IgD-negative memory B cell (primary cell): ENCODE results near the gene TAS1R1. TPM values are rescaled to one million over a fixed set of nuclear protein-coding genes. Genes with fewer than 3 reads are reported as not detected.
A peak's percentile ranks its signal among the peaks of the same experiment; 100 is the strongest.

ENCODE experiments used
- H3K27ac Mint-ChIP-seq, 3 donors: one replicate each; pipeline ENCODE4 v1.8.0; 2020 to 2022; ENCODE audit warnings: mild to moderate bottlenecking in 3 of 3, mixed read lengths in 3 of 3, moderate library complexity in 1 of 3
- H3K27me3 Mint-ChIP-seq: one replicate; pipeline ENCODE4 v1.8.0; 2021; ENCODE audit warnings: mixed read lengths
- H3K36me3 Mint-ChIP-seq: one replicate; pipeline ENCODE4 v1.8.0; 2020; ENCODE audit warnings: mild to moderate bottlenecking, mixed read lengths
- H3K4me1 Mint-ChIP-seq, 3 donors: one replicate each; pipeline ENCODE4 v1.8.0; 2020 to 2022; ENCODE audit warnings: mixed read lengths in 3 of 3, mild to moderate bottlenecking in 1 of 3
- H3K4me3 Mint-ChIP-seq, 4 donors: one replicate each; pipeline ENCODE4 v1.8.0; 2020 to 2022; ENCODE audit warnings: mild to moderate bottlenecking in 4 of 4, mixed read lengths in 4 of 4, moderate library complexity in 3 of 4
- H3K9me3 Mint-ChIP-seq, 3 donors: one replicate each; pipeline ENCODE4 v1.8.0; 2020 to 2021; ENCODE audit warnings: mixed read lengths in 3 of 3, mild to moderate bottlenecking in 1 of 3
- polyA plus RNA-seq: library from polyadenylated mRNA; unstranded; fragments of 300-500 nt; fragmentation: Illumina TruSeq; gene quantifications from one replicate; pipeline ENCODE4 v1.2.3, GENCODE V29; 2021

The TAS1R1 gene
- polyA plus RNA-seq, 1 donor from 2014 or later: not detected

DNA sequence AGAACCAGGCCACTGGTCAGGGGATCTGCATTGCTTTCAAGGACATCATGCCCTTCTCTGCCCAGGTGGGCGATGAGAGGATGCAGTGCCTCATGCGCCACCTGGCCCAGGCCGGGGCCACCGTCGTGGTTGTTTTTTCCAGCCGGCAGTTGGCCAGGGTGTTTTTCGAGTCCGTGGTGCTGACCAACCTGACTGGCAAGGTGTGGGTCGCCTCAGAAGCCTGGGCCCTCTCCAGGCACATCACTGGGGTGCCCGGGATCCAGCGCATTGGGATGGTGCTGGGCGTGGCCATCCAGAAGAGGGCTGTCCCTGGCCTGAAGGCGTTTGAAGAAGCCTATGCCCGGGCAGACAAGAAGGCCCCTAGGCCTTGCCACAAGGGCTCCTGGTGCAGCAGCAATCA, 19.7 kb downstream of the TAS1R1 start:
- H3K27ac Mint-ChIP-seq: no peak overlapping the region
- no peak overlapping the region for H3K4me3 Mint-ChIP-seq
- H3K36me3 Mint-ChIP-seq: no peaks in the 10 kb centered on the region
- peaks cover 4 to 6% (median 6%) of the 10 kb centered on the region in 3 donors for H3K4me1 Mint-ChIP-seq
- peaks cover 3% of the 10 kb centered on the region for H3K27me3 Mint-ChIP-seq
- H3K9me3 Mint-ChIP-seq: no peaks in the 10 kb centered on the region

DNA sequence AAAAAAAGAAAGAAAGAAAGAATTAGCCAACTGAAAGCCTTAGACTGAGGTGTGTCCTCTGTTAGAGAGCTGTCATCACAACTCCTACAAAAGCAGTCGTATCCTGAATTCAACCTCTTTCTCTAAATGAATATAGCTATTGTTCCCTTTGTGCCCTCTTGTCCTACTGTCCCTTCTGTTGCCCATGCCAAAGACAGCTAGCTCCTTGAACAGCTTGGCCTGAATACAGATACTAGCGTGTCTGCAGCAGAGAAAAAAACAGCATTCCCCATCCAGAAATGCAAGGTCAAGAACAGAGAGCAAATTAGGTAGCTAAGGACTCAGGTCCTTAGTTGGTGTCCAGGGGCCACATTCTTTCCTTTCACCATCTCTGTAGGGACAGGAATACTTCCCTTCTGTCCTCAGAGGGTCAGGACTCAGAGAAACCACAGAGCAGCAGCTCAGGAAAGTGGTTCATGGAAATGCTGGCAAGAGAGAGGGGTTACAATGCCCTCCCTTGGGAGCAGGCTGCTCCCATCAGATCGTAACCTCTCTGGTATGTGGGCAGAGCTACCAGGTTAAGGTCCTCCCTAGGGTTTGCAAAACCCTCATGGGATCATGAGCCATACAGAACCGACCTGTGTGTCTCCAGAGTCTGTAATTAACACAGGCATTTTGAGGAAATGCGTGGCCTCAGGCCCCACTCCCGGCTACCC, 22.9 kb downstream of the TAS1R1 start:
- Mint-ChIP-seq H3K27ac (peak overlapping the region in 2 of 3 donors; percentile 88 to 99), H3K36me3 (no peaks in the 10 kb centered on the region), H3K9me3 (no peaks in the 10 kb centered on the region), H3K27me3 (no peaks in the 10 kb centered on the region), H3K4me1 (peaks cover 12 to 26% (median 14%) of the 10 kb centered on the region in 3 donors), H3K4me3 (peak overlapping the region in 1 of 4 donors; percentile 89)

DNA sequence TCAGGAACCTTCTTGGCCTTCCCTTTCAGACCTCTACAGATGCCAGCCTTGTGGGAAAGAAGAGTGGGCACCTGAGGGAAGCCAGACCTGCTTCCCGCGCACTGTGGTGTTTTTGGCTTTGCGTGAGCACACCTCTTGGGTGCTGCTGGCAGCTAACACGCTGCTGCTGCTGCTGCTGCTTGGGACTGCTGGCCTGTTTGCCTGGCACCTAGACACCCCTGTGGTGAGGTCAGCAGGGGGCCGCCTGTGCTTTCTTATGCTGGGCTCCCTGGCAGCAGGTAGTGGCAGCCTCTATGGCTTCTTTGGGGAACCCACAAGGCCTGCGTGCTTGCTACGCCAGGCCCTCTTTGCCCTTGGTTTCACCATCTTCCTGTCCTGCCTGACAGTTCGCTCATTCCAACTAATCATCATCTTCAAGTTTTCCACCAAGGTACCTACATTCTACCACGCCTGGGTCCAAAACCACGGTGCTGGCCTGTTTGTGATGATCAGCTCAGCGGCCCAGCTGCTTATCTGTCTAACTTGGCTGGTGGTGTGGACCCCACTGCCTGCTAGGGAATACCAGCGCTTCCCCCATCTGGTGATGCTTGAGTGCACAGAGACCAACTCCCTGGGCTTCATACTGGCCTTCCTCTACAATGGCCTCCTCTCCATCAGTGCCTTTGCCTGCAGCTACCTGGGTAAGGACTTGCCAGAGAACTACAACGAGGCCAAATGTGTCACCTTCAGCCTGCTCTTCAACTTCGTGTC, 23.7 kb downstream of the TAS1R1 start:
- Mint-ChIP-seq H3K36me3 (no peaks in the 10 kb centered on the region), H3K9me3 (no peaks in the 10 kb centered on the region), H3K4me3 (peak overlapping the region in 3 of 4 donors; percentile 89 to 97 (median 96)), H3K4me1 (peaks cover 12 to 26% (median 14%) of the 10 kb centered on the region in 3 donors), H3K27ac (peak overlapping the region; percentile 88 to 99 (median 97)), H3K27me3 (no peaks in the 10 kb centered on the region)

DNA sequence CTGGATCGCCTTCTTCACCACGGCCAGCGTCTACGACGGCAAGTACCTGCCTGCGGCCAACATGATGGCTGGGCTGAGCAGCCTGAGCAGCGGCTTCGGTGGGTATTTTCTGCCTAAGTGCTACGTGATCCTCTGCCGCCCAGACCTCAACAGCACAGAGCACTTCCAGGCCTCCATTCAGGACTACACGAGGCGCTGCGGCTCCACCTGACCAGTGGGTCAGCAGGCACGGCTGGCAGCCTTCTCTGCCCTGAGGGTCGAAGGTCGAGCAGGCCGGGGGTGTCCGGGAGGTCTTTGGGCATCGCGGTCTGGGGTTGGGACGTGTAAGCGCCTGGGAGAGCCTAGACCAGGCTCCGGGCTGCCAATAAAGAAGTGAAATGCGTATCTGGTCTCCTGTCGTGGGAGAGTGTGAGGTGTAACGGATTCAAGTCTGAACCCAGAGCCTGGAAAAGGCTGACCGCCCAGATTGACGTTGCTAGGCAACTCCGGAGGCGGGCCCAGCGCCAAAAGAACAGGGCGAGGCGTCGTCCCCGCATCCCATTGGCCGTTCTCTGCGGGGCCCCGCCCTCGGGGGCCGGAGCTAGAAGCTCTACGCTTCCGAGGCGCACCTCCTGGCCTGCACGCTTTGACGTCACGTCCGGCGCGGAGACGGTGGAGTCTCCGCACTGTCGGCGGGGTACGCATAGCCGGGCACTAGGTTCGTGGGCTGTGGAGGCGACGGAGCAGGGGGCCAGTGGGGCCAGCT, 24.4 kb downstream of the TAS1R1 start, which contains the start of gene ZBTB48:
Gene ZBTB48 (plus strand): TSS at position 621 of the 745 bp plus-strand sequence. CDS start 616 bp downstream, outside the sequence.
- Mint-ChIP-seq H3K36me3 (no peaks in the 10 kb centered on the region), H3K4me1 (peaks cover 12 to 27% (median 14%) of the 10 kb centered on the region in 3 donors)

DNA sequence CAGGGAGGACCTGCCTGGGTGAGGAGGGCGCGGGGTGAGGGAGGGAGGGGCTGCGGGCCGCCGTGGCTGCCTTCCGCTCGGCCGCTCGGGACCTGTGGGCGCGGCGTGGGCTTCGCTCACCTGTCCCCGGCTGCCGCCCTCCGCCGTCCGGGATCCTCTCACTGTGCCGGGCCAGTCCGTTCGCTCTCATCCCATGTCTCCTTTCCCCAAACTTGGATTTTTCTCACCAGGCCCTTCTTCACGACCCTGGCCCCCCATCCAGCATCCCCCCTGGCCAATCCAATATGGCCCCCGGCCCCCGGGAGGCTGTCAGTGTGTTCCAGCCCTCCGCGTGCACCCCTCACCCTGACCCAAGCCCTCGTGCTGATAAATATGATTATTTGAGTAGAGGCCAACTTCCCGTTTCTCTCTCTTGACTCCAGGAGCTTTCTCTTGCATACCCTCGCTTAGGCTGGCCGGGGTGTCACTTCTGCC, 25.0 kb downstream of the TAS1R1 start:
- H3K4me1 Mint-ChIP-seq: peaks cover 12 to 31% (median 17%) of the 10 kb centered on the region in 3 donors
- peak overlapping the region; percentile 89 to 99 (median 96) for H3K4me3 Mint-ChIP-seq
- H3K9me3 Mint-ChIP-seq: no peaks in the 10 kb centered on the region
- H3K27ac Mint-ChIP-seq: peak overlapping the region; percentile 88 to 99 (median 97)
- no peaks in the 10 kb centered on the region for H3K27me3 Mint-ChIP-seq
- H3K36me3 Mint-ChIP-seq: no peaks in the 10 kb centered on the region

More for the DNA sequence above, 24.4 kb downstream of the TAS1R1 start, which contains the start of gene ZBTB48:
- H3K9me3 Mint-ChIP-seq: no peaks in the 10 kb centered on the region
- peak within 1 kb of the TSS; percentile 89 to 99 (median 96) for H3K4me3 Mint-ChIP-seq
- H3K27me3 Mint-ChIP-seq: no peaks in the 10 kb centered on the region
- H3K27ac Mint-ChIP-seq: peak within 1 kb of the TSS; percentile 88 to 99 (median 97)

DNA sequence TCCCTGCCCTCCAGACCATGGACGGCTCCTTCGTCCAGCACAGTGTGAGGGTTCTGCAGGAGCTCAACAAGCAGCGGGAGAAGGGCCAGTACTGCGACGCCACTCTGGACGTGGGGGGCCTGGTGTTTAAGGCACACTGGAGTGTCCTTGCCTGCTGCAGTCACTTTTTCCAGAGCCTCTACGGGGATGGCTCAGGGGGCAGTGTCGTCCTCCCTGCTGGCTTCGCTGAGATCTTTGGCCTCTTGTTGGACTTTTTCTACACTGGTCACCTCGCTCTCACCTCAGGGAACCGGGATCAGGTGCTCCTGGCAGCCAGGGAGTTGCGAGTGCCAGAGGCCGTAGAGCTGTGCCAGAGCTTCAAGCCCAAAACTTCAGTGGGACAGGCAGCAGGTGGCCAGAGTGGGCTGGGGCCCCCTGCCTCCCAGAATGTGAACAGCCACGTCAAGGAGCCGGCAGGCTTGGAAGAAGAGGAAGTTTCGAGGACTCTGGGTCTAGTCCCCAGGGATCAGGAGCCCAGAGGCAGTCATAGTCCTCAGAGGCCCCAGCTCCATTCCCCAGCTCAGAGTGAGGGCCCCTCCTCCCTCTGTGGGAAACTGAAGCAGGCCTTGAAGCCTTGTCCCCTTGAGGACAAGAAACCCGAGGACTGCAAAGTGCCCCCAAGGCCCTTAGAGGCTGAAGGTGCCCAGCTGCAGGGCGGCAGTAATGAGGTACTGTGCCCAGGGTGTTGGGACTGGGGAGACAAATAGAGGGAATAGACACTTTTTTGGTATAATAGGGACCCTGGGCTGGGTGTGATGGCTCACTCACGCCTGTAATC, 25.7 kb downstream of the TAS1R1 start:
- H3K27ac Mint-ChIP-seq: peak overlapping the region; percentile 88 to 99 (median 97)
- no peaks in the 10 kb centered on the region for H3K27me3 Mint-ChIP-seq
- H3K36me3 Mint-ChIP-seq: no peaks in the 10 kb centered on the region
- H3K4me3 Mint-ChIP-seq: peak overlapping the region; percentile 89 to 99 (median 96)
- no peaks in the 10 kb centered on the region for H3K9me3 Mint-ChIP-seq
- H3K4me1 Mint-ChIP-seq: peaks cover 12 to 31% (median 17%) of the 10 kb centered on the region in 3 donors

DNA sequence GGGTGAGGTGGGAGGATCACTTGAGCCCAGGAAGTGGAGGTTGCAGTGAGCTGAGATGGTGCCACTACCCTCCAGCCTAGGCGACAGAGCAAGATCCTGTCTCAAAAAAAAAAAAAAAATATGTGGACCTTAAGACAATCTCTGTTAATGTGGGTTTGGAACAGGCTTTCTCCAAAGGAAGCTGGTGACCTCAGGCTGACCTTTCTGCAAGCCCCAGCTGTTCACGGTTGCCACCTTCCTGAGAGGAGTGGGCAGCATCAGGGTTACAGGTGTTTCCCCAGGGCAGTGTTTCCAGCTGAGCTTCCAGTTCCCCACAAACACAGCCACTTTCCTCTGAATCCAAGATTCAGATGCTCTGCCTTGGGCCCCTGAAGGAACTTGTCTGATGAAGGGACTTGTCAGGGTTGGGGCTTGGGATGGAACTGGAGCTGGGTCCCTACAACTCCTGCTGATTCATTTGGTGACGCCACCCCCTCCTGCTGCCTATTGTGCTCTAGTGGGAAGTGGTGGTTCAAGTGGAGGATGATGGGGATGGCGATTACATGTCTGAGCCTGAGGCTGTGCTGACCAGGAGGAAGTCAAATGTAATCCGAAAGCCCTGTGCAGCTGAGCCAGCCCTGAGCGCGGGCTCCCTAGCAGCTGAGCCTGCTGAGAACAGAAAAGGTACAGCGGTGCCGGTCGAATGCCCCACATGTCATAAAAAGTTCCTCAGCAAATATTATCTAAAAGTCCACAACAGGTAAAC, 26.6 kb downstream of the TAS1R1 start:
- H3K27ac Mint-ChIP-seq: peak overlapping the region; percentile 47 to 86 (median 72)
- H3K36me3 Mint-ChIP-seq: no peaks in the 10 kb centered on the region
- H3K9me3 Mint-ChIP-seq: no peaks in the 10 kb centered on the region
- no peaks in the 10 kb centered on the region for H3K27me3 Mint-ChIP-seq
- peaks cover 12 to 31% (median 17%) of the 10 kb centered on the region in 3 donors for H3K4me1 Mint-ChIP-seq
- peak overlapping the region; percentile 53 to 99 (median 87) for H3K4me3 Mint-ChIP-seq

DNA sequence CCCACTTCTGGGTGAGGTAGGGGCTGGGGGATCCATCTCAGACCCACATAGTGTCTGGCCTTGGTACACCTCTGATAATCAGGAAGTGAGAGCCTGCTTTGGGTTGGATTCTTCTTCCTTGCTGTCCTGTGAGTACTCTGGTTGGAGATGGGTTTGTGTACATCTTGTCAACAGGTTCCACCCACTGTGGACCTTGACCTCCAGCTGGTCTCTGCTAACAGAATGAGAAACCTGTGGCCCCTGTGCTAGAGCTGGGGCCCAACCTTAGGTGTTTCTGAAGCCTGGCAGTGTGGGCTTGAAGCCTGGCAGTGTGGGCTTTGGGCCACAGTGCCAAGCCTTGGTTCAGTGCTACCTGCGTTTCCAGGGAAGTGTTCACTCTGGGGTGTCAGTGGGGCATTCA, 27.3 kb downstream of the TAS1R1 start:
- no peaks in the 10 kb centered on the region for H3K9me3 Mint-ChIP-seq
- peak overlapping the region in 2 of 3 donors; percentile 31 to 72 for H3K27ac Mint-ChIP-seq
- H3K27me3 Mint-ChIP-seq: no peaks in the 10 kb centered on the region
- no peaks in the 10 kb centered on the region for H3K36me3 Mint-ChIP-seq
- peak overlapping the region; percentile 53 to 89 (median 75) for H3K4me3 Mint-ChIP-seq
- H3K4me1 Mint-ChIP-seq: peaks cover 12 to 32% (median 19%) of the 10 kb centered on the region in 3 donors

DNA sequence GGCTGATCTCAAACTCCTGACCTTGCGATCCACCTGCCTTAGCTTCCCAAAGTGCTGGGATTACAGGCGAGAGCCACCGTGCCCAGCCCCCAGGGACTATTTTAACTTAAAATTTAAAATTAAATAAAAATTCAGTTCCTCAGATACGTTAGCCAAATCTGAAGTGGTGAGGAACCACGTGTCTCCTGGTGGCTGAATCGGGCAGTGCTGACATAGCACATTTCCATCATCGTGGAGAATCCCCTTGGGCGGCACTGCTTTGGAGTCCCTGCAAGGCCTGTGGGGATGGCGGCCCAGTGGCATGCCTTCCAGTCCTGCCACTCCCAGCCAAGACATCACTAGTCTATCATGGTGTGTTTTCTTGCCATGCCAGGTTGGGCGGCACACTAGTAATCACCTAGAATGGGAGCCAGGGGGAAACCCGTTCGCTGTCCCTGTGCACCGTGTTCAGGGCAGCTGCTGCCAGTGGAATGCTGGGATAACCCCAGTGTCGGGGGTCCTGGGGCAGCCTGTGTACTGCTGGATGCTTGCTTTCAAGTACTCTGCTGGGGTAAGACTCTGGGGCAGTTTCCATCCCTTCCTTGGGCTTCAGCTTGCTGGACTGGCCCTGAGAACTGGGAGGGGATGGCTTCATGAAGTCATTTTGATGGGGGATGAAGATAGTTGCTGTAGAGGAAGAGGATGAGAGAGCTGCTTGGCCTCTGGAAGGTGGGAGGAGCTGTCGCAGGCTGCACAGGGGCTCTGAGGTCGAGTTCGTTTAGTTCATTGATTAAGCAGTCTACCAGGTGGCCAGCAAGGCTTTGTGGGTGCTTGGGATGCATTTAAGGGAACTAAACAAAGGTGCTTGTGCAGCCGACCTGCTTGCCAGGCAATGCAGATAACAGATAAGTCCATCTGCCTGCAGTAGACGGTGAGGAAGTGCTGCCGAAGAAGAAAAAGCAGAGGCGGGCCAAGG, 29.3 kb downstream of the TAS1R1 start:
- H3K9me3 Mint-ChIP-seq: no peaks in the 10 kb centered on the region
- H3K27ac Mint-ChIP-seq: peak overlapping the region in 1 of 3 donors; percentile 12
- H3K4me3 Mint-ChIP-seq: no peak overlapping the region
- peaks cover 12 to 32% (median 22%) of the 10 kb centered on the region in 3 donors for H3K4me1 Mint-ChIP-seq
- H3K27me3 Mint-ChIP-seq: no peaks in the 10 kb centered on the region
- H3K36me3 Mint-ChIP-seq: no peaks in the 10 kb centered on the region

DNA sequence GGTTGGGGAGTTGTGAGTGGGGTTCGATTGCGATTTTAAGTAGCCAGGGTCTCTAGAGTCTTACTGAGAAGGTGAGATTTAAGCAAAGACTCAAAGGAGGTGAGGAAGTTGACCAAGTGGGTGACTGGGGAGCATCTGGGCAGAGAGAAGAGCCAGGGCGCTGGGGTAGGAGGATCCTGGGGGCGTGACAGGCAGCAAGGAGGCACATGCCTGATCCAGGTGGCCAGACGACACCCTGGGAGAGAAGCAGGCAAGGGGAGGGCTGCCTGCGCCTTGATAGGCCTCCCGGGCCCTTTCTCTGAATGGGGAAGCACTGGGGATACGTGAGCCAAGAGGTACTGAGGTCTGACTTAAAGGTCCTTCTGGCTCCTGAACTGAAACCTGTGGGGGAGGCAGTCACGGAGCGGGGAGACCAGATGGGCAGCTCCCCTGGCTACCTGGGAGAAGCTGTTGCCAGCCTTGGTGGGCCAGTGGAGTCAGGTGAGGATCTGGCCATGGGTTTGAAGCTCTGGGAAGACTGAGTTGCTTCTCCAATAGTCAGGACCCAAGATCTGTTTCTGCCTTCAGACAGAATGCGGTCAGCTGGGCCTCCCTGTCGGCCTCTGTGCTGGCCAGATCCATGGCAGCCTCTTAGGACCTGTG, 30.1 kb downstream of the TAS1R1 start:
- Mint-ChIP-seq H3K36me3 (no peaks in the 10 kb centered on the region), H3K27me3 (no peaks in the 10 kb centered on the region), H3K27ac (peak overlapping the region in 1 of 3 donors; percentile 12), H3K4me1 (peaks cover 6 to 27% (median 18%) of the 10 kb centered on the region in 3 donors), H3K9me3 (no peaks in the 10 kb centered on the region), H3K4me3 (no peak overlapping the region)

DNA sequence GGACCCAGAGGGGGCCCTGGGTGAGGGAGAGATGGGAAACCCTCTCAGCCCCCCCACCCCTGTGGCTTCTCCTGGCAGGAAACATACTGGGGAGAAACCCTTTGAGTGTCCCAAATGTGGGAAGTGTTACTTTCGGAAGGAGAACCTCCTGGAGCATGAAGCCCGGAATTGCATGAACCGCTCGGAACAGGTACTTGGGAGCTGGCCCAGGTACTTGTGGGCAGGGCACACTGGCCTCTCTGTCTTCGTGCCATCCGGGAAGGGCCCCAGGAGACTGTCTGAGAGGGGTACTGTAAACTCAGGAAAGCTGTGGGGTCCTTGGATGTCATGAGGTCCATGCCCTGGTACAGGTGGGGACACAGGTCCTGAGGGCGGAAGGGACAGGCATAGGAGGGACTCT, 30.7 kb downstream of the TAS1R1 start:
- peaks cover 6 to 23% (median 17%) of the 10 kb centered on the region in 3 donors for H3K4me1 Mint-ChIP-seq
- H3K4me3 Mint-ChIP-seq: no peak overlapping the region
- no peaks in the 10 kb centered on the region for H3K36me3 Mint-ChIP-seq
- no peaks in the 10 kb centered on the region for H3K9me3 Mint-ChIP-seq
- no peak overlapping the region for H3K27ac Mint-ChIP-seq
- no peaks in the 10 kb centered on the region for H3K27me3 Mint-ChIP-seq

DNA sequence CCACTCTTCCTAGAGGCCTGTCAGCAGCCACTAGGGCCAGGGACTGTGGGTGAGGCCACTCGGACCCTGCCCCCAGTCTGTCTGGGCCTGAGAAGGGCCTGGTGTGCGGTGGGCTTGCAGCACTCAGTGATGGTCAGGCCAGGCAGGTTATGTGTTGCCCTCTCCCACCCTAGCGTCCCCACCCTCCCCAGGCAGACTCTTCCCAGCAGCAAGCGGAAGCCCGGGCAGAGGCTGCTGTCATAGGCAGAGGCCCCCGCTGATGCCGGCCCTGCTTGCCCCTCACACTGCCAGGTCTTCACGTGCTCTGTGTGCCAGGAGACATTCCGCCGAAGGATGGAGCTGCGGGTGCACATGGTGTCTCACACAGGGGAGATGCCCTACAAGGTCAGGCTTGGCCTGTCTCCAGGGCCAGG, 31.3 kb downstream of the TAS1R1 start:
- no peaks in the 10 kb centered on the region for H3K36me3 Mint-ChIP-seq
- peaks cover 6 to 21% (median 12%) of the 10 kb centered on the region in 3 donors for H3K4me1 Mint-ChIP-seq
- H3K9me3 Mint-ChIP-seq: no peaks in the 10 kb centered on the region
- no peak overlapping the region for H3K4me3 Mint-ChIP-seq
- H3K27me3 Mint-ChIP-seq: no peaks in the 10 kb centered on the region
- peak overlapping the region in 1 of 3 donors; percentile 51 for H3K27ac Mint-ChIP-seq
